CD4-positive, alpha-beta memory T cell (primary cell): Measurements from ENCODE around the gene BEND7. TPM values are rescaled to one million over a fixed set of nuclear protein-coding genes. Genes with fewer than 3 reads are reported as not detected.

Experiments
- CTCF ChIA-PET: fragments of 350-600 bp; sonication (Branson Sonifier 250); formaldehyde crosslinking; loops from one replicate; lab custom pipeline; 2021; ENCODE audit warnings: inconsistent platforms; ENCODE audit not compliant: partially characterized antibody; lab: Charles Lee
- POLR2A ChIA-PET: fragments of 350-600 bp; sonication (Branson Sonifier 250); formaldehyde crosslinking; loops from one replicate; lab custom pipeline; 2021; ENCODE audit not compliant: partially characterized antibody; lab: Charles Lee
- DNase-seq, 5 donors: peaks; one replicate each; pipeline versions ENCODE4 v3.0.0 to v3.0.0-alpha.2; 2020 to 2022; ENCODE audit warnings: mixed read lengths in 1 of 5
- H3K27ac ChIP-seq: one replicate; pipeline ENCODE4 v1.7.0; 2013; ENCODE audit warnings: low read depth, low read length
- H3K27me3 ChIP-seq: 2 replicates; pipeline ENCODE4 v1.7.0; 2013; ENCODE audit warnings: mild to moderate bottlenecking, low read length, moderate library complexity; ENCODE audit not compliant: insufficient read depth
- H3K36me3 ChIP-seq: 2 replicates; pipeline ENCODE4 v1.7.0; 2013; ENCODE audit warnings: mild to moderate bottlenecking, low read length, moderate library complexity; ENCODE audit not compliant: insufficient read depth
- H3K4me1 ChIP-seq: 2 replicates; pipeline ENCODE4 v1.7.0; 2013; ENCODE audit warnings: mild to moderate bottlenecking, low read length, moderate library complexity; ENCODE audit not compliant: insufficient read depth
- H3K4me3 ChIP-seq, 2 donors: one replicate each; pipeline ENCODE4 v1.7.0; 2013; ENCODE audit warnings: low read length in 2 of 2, mild to moderate bottlenecking in 1 of 2
- H3K9me3 ChIP-seq, 2 donors: one replicate each; pipeline ENCODE4 v1.7.0; 2013; ENCODE audit warnings: low read length in 2 of 2, control low read depth in 1 of 2; ENCODE audit not compliant: control insufficient read depth in 1 of 2
- H3K27ac Mint-ChIP-seq, 7 donors: one replicate each; pipeline ENCODE4 v1.8.0; 2020 to 2021; ENCODE audit warnings: mixed read lengths in 7 of 7, mild to moderate bottlenecking in 6 of 7, inconsistent platforms in 3 of 7, moderate library complexity in 3 of 7
- H3K27me3 Mint-ChIP-seq, 2 donors: one replicate each; pipeline ENCODE4 v1.8.0; 2020 to 2021; ENCODE audit warnings: mixed read lengths in 2 of 2
- H3K36me3 Mint-ChIP-seq, 2 donors: one replicate each; pipeline ENCODE4 v1.8.0; 2020 to 2021; ENCODE audit warnings: mixed read lengths in 2 of 2, inconsistent platforms in 1 of 2, mild to moderate bottlenecking in 1 of 2
- H3K4me1 Mint-ChIP-seq, 4 donors: one replicate each; pipeline ENCODE4 v1.8.0; 2020 to 2021; ENCODE audit warnings: mixed read lengths in 4 of 4, mild to moderate bottlenecking in 1 of 4
- H3K4me3 Mint-ChIP-seq, 8 donors: one replicate each; pipeline ENCODE4 v1.8.0; 2020 to 2021; ENCODE audit warnings: mixed read lengths in 8 of 8, mild to moderate bottlenecking in 7 of 8, moderate library complexity in 6 of 8, inconsistent platforms in 3 of 8
- H3K9me3 Mint-ChIP-seq, 8 donors: one replicate each; pipeline ENCODE4 v1.8.0; 2020 to 2021; ENCODE audit warnings: mixed read lengths in 8 of 8, mild to moderate bottlenecking in 5 of 8, inconsistent platforms in 3 of 8, moderate library complexity in 1 of 8
- intact Hi-C: fragments of 100-400 bp; cut with micrococcal nuclease; formaldehyde crosslinking; loops from one replicate; pipeline ENCODE4 v1.15.1; 2023
- polyA plus RNA-seq, 2 donors: library from polyadenylated mRNA; unstranded; fragments of 300-500 nt; fragmentation: Illumina TruSeq; gene quantifications; one replicate each; pipeline ENCODE4 v1.2.3, GENCODE V29; 2021
- total RNA-seq, 2 experiments: library from RNA; stranded (reverse); gene quantifications; one replicate each; pipeline ENCODE4 v1.2.3, GENCODE V29; 2021

The BEND7 gene
- total RNA-seq (not detected), polyA plus RNA-seq (not detected)

GRCh38 chr10:13528875-13529713, at the start of gene BEND7:
Gene BEND7, minus strand, starts transcription at chr10:13529014. Its CDS starts 481 bp downstream, at chr10:13528533.
- POLR2A ChIA-PET = no interaction called here
- H3K36me3 ChIP-seq = no peaks in the 10 kb centered on the region
- intact Hi-C loops = no loop called here
- CTCF ChIA-PET = no interaction called here
- peaks cover 39% of the 10 kb centered on the region for H3K27me3 ChIP-seq
- no peak for DNase-seq
- Mint-ChIP-seq H3K27me3 (peaks cover 42 to 55% of the 10 kb centered on the region in 2 donors), H3K36me3 (no peaks in the 10 kb centered on the region), H3K4me1 (peaks cover 6 to 17% (median 7%) of the 10 kb centered on the region in 4 donors), H3K4me3 (peak within 1 kb of the TSS; percentile 67 to 81 (median 79)), H3K9me3 (peaks cover 0 to 2% (median 0%) of the 10 kb centered on the region in 8 donors), H3K27ac (peak within 1 kb of the TSS in 1 of 7 donors; percentile 38)
- no peaks in the 10 kb centered on the region for H3K9me3 ChIP-seq
- H3K4me1 ChIP-seq = peaks cover 13% of the 10 kb centered on the region
- no peak within 1 kb of the TSS for H3K4me3 ChIP-seq
- H3K27ac ChIP-seq = no peak within 1 kb of the TSS

DNA sequence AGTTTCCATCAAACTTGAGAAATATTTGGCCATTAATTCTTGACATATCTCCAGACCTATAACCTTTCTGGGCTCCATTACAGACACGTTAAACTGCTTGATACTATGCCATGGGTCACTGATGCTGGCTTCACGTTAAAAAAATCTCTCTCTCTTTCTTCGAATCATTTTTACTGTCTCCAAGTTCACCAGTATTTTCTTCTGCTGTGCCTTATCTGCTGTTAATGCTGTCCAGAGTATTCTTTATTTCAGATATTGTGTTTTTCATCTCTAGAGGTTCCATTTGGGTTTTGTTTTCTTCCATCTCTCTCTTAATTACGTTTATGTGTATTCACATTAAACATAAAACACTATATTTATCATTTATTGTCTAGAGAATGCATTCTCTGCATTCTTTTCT, 45.1 kb upstream of the BEND7 start:
- H3K27me3 ChIP-seq = no peaks in the 10 kb centered on the region
- H3K9me3 ChIP-seq = no peaks in the 10 kb centered on the region
- no peaks in the 10 kb centered on the region for H3K36me3 ChIP-seq
- CTCF ChIA-PET = no interaction called here
- no peak overlapping the region for H3K4me3 ChIP-seq
- H3K4me3 Mint-ChIP-seq = peak overlapping the region in 1 of 8 donors; percentile 11
- intact Hi-C loops = no loop called here
- no peaks in the 10 kb centered on the region for H3K4me1 ChIP-seq
- peaks cover 0 to 2% (median under 1%) of the 10 kb centered on the region in 4 donors for H3K4me1 Mint-ChIP-seq
- H3K27ac Mint-ChIP-seq = no peak overlapping the region
- H3K36me3 Mint-ChIP-seq = peaks cover 0 to 4% of the 10 kb centered on the region in 2 donors
- no peak overlapping the region for H3K27ac ChIP-seq
- POLR2A ChIA-PET = no interaction called here
- H3K27me3 Mint-ChIP-seq = peaks cover 13 to 24% of the 10 kb centered on the region in 2 donors
- no peak for DNase-seq
- peaks cover 0 to 21% (median 12%) of the 10 kb centered on the region in 8 donors for H3K9me3 Mint-ChIP-seq

- H3K36me3 Mint-ChIP-seq = peaks cover 0 to 4% of the 10 kb centered on the region in 2 donors
- H3K27ac Mint-ChIP-seq = no peak overlapping the region
- Histone ChIP-seq H3K4me3 (no peak overlapping the region), H3K9me3 (no peaks in the 10 kb centered on the region), H3K27me3 (no peaks in the 10 kb centered on the region), H3K36me3 (no peaks in the 10 kb centered on the region), H3K27ac (no peak overlapping the region), H3K4me1 (no peaks in the 10 kb centered on the region)
- H3K27me3 Mint-ChIP-seq = peaks cover 13 to 22% of the 10 kb centered on the region in 2 donors
- ChIA-PET CTCF (no interaction called here), POLR2A (no interaction called here)
- H3K9me3 Mint-ChIP-seq = peaks cover 0 to 21% (median 13%) of the 10 kb centered on the region in 8 donors
- no peak for DNase-seq
- no peak overlapping the region for H3K4me3 Mint-ChIP-seq
- intact Hi-C loops = no loop called here
- H3K4me1 Mint-ChIP-seq = peaks cover 0 to 2% (median under 1%) of the 10 kb centered on the region in 4 donors
Observed at GRCh38 chr10:13571541-13571940, 42.7 kb upstream of the BEND7 start.

DNA sequence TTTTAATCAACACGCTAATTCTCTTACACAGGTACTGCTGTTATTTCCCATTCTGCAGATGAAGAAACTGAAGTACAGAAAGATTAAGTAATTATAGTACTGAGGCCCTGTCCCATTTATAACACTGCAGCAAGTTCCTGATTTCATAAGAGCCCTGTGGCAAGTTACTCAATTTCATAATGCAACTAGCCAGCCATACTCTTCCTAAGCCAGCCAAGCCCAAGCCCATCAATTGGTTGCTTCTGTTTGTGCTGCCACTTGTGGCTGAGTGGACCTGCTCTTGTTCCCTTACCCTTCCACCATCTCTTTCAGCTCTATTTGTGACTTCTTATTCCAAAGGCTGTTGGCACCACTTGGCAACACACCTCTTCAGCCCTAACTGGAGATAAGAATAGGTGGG, 38.2 kb upstream of the BEND7 start:
- no peaks in the 10 kb centered on the region for H3K36me3 ChIP-seq
- no peak overlapping the region for H3K4me3 Mint-ChIP-seq
- CTCF ChIA-PET = no interaction called here
- H3K27me3 Mint-ChIP-seq = peaks cover 11 to 22% of the 10 kb centered on the region in 2 donors
- DNase-seq = no peak
- H3K4me1 ChIP-seq = no peaks in the 10 kb centered on the region
- H3K27me3 ChIP-seq = no peaks in the 10 kb centered on the region
- no peaks in the 10 kb centered on the region for H3K36me3 Mint-ChIP-seq
- no peak overlapping the region for H3K27ac Mint-ChIP-seq
- intact Hi-C loops = no loop called here
- no peak overlapping the region for H3K4me3 ChIP-seq
- H3K27ac ChIP-seq = no peak overlapping the region
- POLR2A ChIA-PET = no interaction called here
- peaks cover 0 to 6% (median 0%) of the 10 kb centered on the region in 8 donors for H3K9me3 Mint-ChIP-seq
- no peaks in the 10 kb centered on the region for H3K9me3 ChIP-seq
- H3K4me1 Mint-ChIP-seq = no peaks in the 10 kb centered on the region

DNA sequence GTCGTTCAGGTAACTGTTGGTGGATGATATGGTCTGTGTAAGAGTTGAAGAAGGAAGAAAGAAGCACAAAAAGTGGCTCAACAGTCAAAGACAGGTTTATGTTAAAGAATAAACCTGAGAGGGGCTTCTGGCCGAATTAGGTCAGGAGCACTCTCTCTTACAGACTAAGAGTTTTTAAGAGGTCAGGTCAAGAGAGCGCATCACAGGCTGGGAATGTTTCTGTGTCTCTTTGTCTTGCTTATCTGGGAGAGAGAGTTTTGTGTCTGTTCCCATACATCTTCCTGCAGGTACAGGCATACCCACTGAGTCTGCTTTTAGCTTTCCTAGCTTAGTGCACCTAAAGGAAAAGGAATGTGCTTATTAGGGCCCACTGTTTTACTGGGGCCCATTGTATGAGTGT, 35.8 kb upstream of the BEND7 start:
- peaks cover 13 to 17% of the 10 kb centered on the region in 2 donors for H3K27me3 Mint-ChIP-seq
- DNase-seq = no peak
- no peak overlapping the region for H3K27ac ChIP-seq
- H3K9me3 ChIP-seq = no peaks in the 10 kb centered on the region
- intact Hi-C loops = no loop called here
- no peaks in the 10 kb centered on the region for H3K36me3 ChIP-seq
- H3K4me3 Mint-ChIP-seq = no peak overlapping the region
- ChIA-PET POLR2A (no interaction called here), CTCF (no interaction called here)
- no peak overlapping the region for H3K4me3 ChIP-seq
- no peaks in the 10 kb centered on the region for H3K36me3 Mint-ChIP-seq
- no peaks in the 10 kb centered on the region for H3K4me1 Mint-ChIP-seq
- no peaks in the 10 kb centered on the region for H3K27me3 ChIP-seq
- peaks cover 0 to 6% (median 0%) of the 10 kb centered on the region in 8 donors for H3K9me3 Mint-ChIP-seq
- no peak overlapping the region for H3K27ac Mint-ChIP-seq
- no peaks in the 10 kb centered on the region for H3K4me1 ChIP-seq

- H3K27me3 Mint-ChIP-seq = peaks cover 11 to 18% of the 10 kb centered on the region in 2 donors
- no peak for DNase-seq
- Histone ChIP-seq H3K9me3 (no peaks in the 10 kb centered on the region), H3K27ac (no peak overlapping the region), H3K4me1 (no peaks in the 10 kb centered on the region), H3K36me3 (no peaks in the 10 kb centered on the region), H3K27me3 (no peaks in the 10 kb centered on the region), H3K4me3 (no peak overlapping the region)
- H3K36me3 Mint-ChIP-seq = no peaks in the 10 kb centered on the region
- intact Hi-C loops = no loop called here
- H3K4me1 Mint-ChIP-seq = no peaks in the 10 kb centered on the region
- no peak overlapping the region for H3K4me3 Mint-ChIP-seq
- ChIA-PET CTCF (no interaction called here), POLR2A (no interaction called here)
- peaks cover 0 to 4% (median 0%) of the 10 kb centered on the region in 8 donors for H3K9me3 Mint-ChIP-seq
- no peak overlapping the region for H3K27ac Mint-ChIP-seq
Observed at GRCh38 chr10:13563481-13564445, 34.9 kb upstream of the BEND7 start.

DNA sequence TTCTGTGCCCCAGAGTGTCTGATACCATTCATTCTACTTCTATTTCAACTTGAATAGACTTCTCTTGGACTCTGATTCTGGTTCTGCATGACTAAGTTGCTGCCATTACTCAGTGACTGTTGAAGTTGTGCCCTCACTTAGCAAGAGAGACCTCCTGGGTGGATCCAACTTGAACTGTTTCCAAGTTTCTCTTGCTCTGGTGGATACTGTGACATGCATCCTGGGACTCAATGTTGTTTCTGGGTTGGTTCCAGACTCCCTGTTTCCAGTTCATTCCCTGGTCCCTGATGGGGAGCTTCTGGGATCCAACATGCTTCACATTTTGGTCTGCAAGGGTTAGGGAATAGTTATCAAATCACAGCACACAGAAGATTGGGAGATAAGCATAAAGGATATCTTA, 31.8 kb upstream of the BEND7 start:
- no peak overlapping the region for H3K4me3 ChIP-seq
- H3K36me3 Mint-ChIP-seq = no peaks in the 10 kb centered on the region
- CTCF ChIA-PET = no interaction called here

More for the DNA sequence above, 31.8 kb upstream of the BEND7 start:
- intact Hi-C loops = no loop called here
- Mint-ChIP-seq H3K4me3 (no peak overlapping the region), H3K4me1 (no peaks in the 10 kb centered on the region), H3K9me3 (peaks cover 0 to 2% (median 0%) of the 10 kb centered on the region in 8 donors), H3K27ac (no peak overlapping the region), H3K27me3 (peaks cover 8 to 14% of the 10 kb centered on the region in 2 donors)
- H3K36me3 ChIP-seq = no peaks in the 10 kb centered on the region
- H3K9me3 ChIP-seq = no peaks in the 10 kb centered on the region
- H3K27ac ChIP-seq = no peak overlapping the region
- no peaks in the 10 kb centered on the region for H3K27me3 ChIP-seq
- no peak for DNase-seq
- no peaks in the 10 kb centered on the region for H3K4me1 ChIP-seq
- POLR2A ChIA-PET = no interaction called here
